Stimulated activated CD4-positive, alpha-beta T cell treated with anti-CD3 and anti-CD28 coated beads, Interleukin-12 subunit alpha, Interleukin-12 subunit beta, amount 100 ng/mL, for 48 hours (primary cell): ENCODE results near the gene COL9A3.

Experiments
- DNase-seq, 3 donors: peaks; one replicate each; pipeline ENCODE4 v3.0.0-alpha.2; 2020; ENCODE audit warnings: low read depth in 2 of 3, low spot score in 1 of 3

COL9A3 gene

DNA sequence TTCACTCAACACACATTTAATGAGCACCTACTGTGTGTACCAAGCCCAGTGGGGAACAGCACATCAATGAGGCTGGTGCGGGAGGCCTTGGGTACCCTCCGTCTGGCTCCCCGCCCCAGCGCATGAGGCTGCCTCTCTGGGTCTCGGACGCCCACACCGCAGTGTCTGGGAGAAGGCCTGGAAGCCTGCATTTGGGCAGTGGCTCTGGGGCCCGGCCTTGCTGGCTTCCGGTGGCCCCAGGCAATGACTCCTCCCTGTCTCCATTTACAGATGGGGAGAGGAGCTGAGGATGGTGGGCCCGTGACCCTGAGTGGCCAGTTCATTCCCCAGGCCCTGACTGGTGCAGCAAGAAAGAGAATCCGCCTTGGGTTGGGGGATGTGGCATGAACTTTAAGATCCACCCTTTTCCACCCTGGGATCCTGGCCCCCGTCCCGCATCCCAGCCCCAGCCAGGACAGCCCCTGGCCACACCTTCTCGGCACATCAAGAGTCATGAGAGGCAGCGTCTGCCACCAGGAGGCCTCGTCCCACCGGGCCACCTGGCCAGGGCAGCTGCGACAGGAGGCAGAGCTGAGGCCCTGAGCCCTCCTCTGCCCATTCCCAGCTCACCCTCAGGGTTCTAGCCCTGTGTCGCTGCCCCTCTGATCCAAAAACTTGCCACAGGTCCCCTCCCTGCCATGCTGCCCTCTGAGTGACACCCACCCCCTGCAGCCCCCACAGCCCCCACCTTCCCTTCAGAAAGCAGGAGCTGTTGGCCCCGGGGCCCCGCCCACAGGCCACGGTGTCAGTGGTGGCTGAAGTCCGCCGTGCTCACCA lies 38.0 kb upstream of the COL9A3 start:
- DNase-seq: no peak

DNA sequence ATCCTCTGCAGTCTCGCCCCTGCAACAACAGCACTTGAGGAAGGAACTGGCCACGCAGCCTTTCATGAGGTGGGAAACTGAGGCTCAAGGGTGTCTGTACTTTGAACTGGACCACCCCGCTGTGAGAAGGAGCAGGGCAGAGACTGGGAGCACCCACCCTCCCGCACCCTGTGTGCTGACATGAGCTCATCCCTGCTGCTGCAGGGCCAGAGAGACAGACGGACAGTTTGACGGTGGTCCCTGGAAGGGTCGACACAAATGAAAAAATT lies 37.5 kb upstream of the COL9A3 start:
- no peak for DNase-seq

DNA sequence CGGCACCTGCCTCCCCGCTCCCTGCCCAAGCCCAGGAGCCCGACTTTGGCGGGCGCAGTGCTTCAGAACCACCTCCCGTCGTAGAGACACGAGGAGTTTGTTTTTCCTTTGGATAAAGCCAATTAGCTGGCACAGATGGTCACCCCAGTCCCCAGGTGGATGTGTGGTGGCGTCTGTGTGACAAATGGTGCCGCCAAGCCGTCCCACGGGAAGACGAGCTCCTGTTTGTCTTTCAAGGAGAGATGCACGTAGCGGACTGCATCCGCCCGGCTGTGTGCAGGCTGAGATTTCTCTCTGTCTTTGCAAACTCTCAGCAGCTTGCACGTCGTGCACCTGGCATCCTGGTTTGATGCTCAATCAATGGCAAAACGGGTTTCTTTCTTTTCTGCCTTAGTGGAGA lies 36.6 kb upstream of the COL9A3 start:
- no peak for DNase-seq

DNA sequence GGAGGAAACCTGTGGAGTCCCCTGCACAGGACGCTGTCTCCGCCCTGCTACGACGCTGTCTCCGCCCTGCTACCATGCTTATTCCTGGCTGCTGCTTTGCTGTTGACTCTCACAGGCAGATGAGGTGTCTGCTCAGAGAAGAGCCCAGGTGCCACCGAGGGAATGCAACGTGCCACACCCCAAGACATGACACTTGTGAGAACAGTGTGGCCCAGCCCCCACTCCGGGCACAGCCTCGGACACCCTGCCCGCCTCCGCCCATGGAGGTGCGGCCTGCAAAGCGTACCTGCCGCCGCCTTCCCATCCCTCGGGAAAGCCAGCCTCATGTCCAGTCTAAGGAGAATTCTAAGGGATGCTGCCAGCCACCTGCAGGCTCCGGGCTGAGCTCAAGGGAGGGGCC lies 36.2 kb upstream of the COL9A3 start:
- DNase-seq: no peak

DNA sequence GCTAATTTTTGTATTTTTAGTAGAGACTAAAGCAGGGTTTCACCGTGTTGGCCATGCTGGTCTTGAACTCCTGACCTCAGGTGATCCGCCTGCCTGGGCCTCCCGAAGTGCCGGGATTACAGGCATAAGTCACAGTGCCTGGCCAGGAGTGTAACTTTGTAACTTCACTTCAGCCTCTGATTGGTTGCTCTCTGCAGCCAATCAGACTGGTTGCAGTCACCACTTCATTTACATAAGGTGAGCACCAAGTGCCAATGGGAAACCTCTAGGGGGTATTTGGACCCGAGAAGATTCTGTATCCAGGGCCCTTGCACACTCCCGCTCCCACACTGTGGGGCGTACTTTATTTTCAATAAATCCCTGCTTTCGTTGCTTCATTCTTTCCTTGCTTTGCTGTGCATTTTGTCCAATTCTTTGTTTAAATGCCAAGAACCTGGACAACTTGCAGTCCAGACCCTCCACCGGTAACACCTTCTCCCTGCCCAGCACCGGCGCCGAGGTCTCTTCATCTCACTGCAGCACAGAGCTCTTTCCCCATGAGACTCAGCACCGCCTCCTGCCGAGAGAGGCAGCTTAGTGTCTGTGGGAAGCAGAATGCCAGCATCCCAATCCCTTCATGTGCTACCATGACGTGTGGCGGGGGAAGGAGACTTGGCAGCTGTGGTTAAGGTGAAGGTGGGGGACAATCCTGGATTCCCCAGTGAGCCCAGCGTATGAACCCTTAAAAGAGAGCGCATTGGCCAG lies 34.5 kb upstream of the COL9A3 start:
- no peak for DNase-seq

DNA sequence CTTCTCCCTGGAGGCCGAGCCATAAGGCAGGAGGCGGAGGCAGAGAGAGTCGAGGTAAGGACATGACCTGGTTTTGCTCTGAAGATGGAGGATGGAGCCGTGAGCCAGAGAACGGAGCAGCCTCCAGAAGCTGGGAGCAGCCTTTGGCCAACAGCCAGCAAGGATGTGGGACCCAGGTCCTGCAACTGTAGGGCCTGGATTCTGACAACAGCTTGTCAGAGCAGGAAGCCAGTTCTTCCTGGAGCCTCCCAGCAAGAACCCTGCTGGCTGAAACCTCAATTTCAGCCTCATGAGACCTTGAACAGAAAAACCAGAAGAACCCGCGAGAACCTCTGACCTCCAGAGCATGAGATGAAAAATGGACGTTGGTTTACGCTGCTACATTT lies 34.0 kb upstream of the COL9A3 start:
- no peak for DNase-seq

DNA sequence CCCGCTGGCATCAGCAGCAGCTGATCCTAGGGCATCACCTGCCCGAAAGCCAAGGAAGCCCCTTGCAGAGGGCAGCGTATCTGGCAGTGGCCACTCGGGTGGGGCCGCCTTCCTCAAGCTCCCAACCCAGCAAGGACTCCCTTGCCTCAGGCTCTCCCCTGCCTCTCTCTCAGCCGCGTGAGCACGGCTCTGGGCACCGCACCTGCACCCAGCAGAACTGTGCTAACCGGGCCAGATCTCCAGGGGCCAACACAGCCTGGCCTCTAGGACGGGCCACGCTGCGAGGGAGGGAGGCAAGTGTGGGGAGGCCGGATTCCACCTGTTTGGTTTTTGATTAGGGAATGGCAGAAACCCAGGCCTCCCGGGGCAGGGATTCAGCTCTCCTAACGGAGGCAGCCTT lies 32.4 kb upstream of the COL9A3 start:
- DNase-seq: no peak

DNA sequence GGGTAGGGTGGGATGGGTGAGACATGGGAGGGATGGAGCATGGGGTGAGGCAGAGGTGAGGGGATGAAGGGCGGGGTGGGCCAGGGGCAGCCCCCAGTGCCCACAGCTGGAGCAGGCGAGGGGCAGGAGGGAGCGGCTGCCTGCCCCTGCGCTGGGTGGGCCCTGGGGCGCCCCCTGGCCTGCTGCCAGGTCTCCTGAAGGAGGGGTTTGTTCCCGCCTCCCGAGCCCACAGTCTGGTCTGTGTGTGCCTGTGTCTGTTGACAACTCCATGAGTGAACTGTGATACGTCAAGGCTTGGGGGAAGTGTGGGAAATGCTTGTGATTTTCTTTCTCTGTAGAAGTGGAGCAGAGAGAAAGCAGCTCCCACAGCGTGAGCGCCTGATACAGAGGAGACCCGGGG lies 31.5 kb upstream of the COL9A3 start:
- DNase-seq: no peak

DNA sequence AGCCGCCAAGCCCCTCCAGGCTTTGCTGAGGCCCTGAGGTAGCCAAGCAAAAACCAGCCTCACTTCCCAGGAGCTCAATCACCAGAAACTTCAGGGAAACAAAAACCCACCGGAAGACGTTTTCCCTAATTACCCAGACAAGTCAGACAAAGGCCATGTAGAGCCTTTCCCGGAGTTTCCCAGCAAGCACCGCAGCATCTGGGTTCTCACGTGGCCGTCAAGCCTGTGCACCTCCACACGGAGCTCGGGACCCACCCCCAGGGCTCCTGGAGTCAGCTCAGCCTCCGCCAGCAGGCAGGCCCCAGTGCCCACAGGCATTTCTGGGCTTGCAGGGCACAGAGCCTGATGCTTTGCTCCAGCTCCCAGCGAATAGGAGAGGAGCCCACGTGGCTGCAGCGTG lies 30.7 kb upstream of the COL9A3 start:
- DNase-seq: no peak

DNA sequence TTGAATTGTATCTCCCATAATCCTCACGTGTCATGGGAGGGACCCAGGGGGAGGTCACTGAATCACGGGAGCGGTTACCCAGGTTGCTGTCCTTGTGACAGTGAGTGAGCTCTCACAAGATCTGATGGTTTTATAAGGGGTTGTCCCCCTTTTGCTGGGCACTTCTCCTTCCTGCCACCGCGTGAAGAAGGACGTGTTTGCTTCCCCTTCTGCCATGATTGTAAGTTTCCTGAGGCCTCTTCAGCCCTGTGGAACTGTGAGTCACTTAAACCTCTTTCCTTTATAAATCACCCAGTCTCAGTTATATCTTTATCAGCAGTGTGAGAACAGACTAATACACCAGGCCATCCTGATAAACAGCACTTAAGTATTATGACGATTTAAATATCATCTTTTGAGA lies 29.5 kb upstream of the COL9A3 start:
- no peak for DNase-seq

DNA sequence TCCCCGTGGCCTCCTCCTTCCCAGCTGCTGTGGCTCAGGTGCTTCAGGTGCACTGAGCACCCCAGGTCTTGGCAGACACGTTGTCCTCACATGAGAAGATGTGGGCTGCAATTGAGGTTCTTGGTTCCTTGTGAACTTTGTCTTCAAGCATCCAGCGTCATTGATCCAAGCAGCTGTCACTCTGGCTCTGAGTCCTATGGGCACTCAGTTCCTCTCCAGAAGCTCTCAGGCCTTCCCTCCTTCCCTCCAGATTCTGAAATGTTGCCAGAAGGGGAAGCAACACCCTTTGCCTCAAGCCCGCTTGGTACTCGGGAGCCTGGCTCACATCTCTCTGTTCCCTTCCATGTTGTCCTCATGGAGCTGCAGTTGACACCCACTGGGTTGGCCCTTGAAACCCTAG lies 29.0 kb upstream of the COL9A3 start:
- DNase-seq: no peak

DNA sequence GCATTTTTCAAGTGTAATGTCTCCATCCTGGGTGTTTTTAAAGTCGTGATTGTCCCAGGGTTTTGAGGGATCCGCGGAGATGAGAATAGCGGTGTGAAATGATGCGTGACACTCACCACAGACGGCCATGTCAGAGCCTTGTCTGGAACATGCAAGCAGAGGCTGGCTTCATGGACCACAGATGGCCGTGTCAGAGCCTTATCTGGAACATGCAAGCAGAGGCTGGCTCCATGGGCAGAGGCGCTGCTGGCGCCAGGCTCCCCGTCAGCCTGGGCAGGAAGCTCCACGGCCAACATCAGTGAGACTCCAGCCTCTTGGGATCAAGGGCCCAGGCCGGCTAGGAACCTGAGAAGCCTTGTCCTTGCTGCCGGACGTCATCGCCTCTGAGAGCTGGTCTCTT lies 28.2 kb upstream of the COL9A3 start:
- DNase-seq: no peak

DNA sequence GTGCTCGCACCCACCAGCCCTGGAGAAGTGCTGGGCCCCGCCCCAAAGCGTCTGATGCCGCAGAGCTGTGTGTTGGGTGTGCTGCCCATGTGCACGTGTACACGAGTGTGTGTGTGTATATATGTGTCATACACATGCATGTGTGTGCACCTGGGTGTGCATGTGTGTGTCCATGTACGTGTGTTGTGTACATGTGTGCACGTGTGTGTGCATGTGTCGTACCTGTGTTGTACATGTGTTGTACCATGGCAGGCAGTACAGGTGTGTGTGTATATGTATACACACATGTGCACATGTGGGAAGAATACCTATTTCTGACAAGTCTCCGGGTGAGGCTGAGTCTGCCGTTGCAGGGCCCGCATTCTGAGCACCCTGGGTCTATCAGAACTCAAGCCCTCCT lies 26.8 kb upstream of the COL9A3 start:
- no peak for DNase-seq

DNA sequence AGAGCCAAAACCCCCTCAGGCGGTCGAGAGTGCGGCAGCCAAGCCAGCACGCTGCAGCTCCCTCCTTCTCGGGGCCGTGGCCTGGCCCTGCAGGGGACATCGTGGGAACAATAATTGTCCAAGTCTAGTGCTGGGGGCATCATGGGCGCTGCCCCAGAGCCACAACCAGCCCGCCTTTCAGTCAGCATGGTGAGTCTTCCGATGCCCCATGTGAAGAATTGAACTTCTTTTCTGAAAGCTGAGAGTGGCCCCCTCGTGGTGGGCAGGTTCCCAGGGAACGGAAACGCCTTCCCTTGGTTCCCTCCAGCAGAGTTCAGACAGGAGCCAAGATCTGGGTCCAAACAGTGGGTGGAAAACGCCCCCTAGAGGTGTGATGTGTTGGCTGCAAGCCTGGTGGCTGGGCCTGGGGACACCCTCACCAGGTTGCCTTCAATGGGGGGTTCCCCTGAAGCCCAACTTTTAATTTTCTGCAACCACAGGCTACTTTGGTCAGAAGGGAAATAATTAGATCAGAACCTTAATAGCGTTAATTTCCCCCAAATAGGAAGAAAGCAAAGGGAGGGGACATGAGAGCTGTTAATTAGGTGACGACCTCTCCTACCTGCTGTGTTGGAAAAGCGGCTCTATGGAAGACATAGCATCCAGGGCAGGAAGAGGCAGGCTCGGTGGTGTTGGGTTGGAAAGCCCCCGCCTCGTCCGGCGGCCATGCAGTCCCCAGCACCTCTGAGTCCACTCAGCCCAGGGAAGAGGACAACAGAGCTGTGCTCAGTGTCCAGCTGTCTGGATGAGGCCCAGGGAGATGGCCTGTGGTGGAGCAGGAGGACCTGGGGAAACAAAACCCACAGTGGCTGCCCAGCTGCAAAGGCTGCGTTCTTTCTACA lies 25.3 kb upstream of the COL9A3 start:
- peak; percentile 61 to 82 (median 68) for DNase-seq

DNA sequence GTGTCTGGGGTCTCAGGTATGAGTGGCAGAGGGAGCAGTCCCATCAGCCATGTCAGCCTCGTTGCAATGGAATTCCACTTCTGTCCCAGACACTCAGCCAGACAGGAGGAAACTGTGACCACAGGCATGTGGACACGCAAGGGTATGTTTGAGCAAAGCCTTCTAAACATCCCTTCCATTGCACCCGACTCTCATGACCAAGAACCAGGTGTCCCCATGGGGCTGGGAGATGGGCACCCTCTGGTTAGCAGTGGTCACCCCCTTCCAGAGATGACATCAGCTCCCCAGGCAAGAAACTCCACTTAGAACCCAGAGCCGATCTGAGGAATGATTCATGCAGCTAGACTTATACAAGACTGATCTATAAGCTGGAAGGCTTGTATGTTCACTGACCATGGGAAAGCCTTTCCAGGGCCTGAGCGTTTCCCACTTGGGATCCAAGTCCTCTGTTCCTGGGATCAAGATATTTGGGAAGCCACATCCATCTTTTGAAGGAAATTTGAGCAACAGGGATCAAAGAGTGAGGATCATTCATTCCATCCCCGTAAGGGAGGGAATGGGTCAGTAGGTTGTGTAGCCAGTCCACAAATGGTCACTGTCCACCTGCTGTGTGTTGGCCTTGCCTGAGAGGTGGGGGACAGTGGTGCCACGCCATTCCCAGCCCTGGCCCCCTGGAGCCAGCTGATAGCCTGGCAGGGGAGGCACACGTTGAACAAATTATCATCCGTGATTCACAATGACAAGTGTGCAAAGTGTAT lies 24.5 kb upstream of the COL9A3 start:
- no peak for DNase-seq

DNA sequence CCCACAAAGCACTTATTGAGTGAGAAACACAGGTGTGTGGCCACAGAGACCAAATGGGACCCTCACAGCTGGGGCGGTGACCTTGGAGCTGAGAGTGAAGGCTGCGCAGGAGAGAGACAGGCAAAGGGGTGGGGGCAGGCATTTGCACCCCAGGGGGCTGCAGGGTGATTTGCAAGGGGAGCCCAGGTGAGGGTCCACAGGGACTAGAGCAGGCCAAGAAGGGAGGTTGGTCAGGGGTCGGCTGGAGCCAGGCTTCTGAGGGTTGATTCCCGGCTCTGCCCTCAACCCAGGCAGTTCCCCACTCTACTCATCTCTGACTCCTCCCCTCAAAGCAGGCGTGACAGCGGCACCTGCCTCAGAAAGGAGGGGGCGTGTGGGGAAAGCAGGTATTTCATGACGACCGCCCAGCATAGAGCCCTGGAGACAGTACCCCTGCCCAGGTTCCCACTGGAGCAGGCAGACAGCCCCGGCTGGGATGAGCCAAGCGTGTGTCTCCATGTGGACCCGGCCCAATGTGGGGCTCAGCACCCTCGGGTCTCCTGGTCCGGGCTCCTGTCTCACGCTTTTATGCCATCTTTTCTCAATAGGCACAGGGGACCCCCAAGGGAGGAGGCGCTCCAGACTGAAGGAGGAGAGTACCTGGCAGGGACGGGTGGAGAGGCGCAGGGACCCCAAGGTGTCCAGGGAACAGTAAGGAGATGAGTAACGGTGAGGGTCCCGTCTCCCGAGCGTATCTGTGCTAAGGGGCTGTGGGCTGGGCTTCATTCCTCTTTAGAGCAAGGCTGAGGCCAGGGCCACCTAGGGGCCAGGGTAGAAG lies 23.7 kb upstream of the COL9A3 start:
- DNase-seq: no peak

DNA sequence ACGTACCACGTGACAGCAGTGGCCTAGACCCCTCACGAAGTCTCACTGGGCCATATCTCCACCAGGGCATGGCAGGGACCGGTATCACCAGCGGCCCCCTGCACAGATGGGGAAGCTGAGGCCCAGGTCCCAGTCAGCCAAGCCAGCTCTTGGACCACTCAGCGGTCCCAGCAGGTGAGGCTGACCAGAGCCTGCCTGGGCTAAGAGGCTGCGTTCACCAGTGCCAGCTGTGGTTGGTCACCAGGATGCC lies 23.2 kb upstream of the COL9A3 start:
- no peak for DNase-seq

DNA sequence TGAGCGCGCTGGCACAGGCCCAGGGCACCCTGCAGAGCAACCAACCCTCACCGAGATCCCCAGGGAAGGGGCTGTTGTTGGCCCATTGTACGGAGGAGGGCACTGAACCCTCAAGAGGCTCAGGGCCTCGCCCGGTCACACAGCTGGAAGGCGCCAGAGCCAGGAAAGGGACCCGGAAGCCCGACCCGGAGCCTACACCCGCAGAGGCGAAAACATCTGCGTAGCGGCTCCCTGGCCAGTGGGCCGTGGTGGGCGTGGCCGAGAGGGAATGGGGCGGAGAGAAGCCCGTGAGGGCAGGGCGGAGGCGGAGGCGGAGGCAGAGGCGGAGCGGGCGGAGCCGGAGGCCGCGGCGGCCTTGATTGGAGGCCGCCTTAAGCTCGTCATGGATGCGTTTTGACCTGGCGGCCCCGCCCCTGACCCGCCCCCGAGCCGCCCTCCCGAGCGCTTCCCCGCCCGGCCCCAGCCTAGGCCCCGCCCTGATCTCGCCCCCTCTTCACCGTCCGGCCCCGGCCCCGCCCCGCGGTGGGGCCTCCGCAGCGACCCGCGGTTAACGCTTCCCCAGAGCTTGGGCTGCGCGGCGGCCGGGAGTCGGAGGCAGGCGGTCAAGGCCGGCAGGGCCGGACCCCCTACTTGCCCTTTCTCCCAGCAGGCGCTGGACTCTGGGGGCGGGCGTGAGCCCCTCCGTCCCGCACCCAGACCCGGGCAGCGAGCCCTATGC lies 22.7 kb upstream of the COL9A3 start:
- peak; percentile 89 to 96 (median 95) for DNase-seq

DNA sequence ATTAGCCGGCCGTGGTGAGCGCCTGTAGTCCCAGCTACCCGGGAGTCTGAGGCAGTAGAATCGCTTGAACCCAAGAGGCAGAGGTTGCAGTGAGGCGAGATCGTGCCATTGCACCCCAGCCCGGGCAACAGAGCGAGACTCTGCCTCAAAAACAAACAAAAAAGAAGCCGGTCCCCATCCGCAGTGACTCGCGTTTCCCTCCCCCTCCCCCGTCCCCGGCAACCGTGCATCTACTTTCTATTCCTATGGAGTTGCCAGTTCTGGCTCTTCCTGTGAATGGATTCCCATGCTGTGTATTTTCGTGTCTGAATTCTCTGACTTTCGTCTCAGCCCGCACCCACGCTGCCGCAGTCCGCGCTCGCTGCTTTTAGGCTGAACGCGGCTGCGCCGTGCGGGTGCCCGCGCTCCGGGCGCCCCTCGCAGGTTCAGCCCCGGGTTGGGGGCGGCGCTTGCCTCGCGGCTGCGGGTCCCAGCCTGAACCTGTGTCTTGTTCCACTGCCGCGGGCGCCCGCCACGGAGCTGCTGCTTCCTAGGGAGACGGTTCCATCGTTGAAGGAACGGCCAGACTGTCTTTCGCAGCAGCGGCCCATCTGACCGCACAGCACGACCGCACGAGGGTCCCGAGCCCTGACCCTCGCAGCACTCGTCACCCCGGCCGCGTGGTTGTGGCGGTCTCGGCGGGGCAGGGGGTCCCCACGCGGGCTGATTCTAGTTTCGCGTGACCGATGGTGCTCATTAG lies 21.7 kb upstream of the COL9A3 start:
- DNase-seq: peak; percentile 40 to 63 (median 45)
